OCI-LY1 (cell line): Measurements from ENCODE around the gene PUSL1.

Source experiments
- CTCF ChIP-seq: fragments of 200-600 bp; sonication (generic), shearing (Covaris generic); IDR thresholded peaks from 2 replicates; pipeline ENCODE4 v1.5.1; 2017; ENCODE audit warnings: mild to moderate bottlenecking, antibody characterized with exemption, low read length, moderate library complexity, mixed read lengths
- EZH2 ChIP-seq: fragments of 200-600 bp; sonication (generic), shearing (Covaris generic); IDR thresholded peaks from 2 replicates; pipeline ENCODE4 v1.8.0; 2017; ENCODE audit warnings: borderline replicate concordance, mixed run types, mild to moderate bottlenecking, antibody characterized with exemption, low read length, moderate library complexity, mixed read lengths

GRCh38 chr1:1333551-1334241 lies 25.3 kb downstream of the PUSL1 start:
- no peak for TF ChIP-seq EZH2
- no peak for TF ChIP-seq CTCF
